ENCODE results near the gene FLT3. TPM values are rescaled to one million over a fixed set of nuclear protein-coding genes. Genes with fewer than 3 reads are reported as not detected.
"Not testable (repeated sequence)": the region's sequence is repeated elsewhere in the genome, so short reads cannot be mapped to it uniquely, and the experiment has no call there.

The FLT3 gene
- total RNA-seq, 2 donors from 2014 or later = 0.81 to 1.1 TPM

DNA sequence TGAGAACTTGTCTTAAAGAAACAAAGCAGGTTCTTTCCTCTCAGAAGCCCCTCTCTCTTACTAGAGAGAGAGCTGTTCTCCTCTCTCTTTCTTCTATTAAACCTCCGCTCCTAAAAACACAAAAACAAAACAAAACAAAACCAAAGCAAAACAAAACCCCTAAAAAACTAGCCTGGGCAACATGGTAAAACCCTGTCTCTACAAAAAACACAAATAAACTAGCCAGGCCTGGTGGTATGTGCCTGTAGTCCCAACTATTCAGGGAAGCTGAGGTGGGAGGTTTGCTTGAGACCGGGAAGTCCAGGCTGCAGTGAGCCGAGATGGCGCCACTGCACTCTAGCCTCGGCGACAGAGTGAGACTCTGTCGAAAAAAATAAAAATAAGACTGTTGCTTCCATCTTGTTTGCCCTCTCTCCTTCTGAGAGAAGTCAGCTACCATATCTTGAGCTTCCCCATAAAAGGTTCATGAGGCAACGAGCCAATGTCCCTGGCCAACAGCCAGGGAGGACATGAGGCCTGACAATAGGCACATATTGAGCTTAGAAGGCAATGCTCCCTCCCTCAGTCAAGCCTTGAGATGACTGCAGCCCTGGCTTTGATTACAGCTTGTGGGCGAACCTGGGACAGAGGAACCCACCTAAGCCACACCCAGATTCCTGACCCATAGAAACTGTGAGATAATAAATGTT, 17.5 kb upstream of the FLT3 start:
- H3K9me3 ChIP-seq = no peaks in the 10 kb centered on the region
- H3K36me3 ChIP-seq = no peaks in the 10 kb centered on the region
- no peak overlapping the region for H3K27ac ChIP-seq
- no peak for ATAC-seq (ENCODE audit: insufficient number of reproducible peaks, low FRiP score, low read depth)
- no peaks in the 10 kb centered on the region for H3K4me1 ChIP-seq (ENCODE audit: control insufficient read depth in 1 of 2, low read depth in 2 of 2)
- no peaks in the 10 kb centered on the region for H3K27me3 ChIP-seq (replicated peaks; ENCODE audit: insufficient read depth)
- TF ChIP-seq, protein P1, sequence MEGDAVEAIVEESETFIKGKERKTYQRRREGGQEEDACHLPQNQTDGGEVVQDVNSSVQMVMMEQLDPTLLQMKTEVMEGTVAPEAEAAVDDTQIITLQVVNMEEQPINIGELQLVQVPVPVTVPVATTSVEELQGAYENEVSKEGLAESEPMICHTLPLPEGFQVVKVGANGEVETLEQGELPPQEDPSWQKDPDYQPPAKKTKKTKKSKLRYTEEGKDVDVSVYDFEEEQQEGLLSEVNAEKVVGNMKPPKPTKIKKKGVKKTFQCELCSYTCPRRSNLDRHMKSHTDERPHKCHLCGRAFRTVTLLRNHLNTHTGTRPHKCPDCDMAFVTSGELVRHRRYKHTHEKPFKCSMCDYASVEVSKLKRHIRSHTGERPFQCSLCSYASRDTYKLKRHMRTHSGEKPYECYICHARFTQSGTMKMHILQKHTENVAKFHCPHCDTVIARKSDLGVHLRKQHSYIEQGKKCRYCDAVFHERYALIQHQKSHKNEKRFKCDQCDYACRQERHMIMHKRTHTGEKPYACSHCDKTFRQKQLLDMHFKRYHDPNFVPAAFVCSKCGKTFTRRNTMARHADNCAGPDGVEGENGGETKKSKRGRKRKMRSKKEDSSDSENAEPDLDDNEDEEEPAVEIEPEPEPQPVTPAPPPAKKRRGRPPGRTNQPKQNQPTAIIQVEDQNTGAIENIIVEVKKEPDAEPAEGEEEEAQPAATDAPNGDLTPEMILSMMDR (IDR thresholded peaks at IDR 0.05) = no peak
- no peak for DNase-seq (ENCODE audit: low spot score)
- no peak overlapping the region for H3K4me3 ChIP-seq

DNA sequence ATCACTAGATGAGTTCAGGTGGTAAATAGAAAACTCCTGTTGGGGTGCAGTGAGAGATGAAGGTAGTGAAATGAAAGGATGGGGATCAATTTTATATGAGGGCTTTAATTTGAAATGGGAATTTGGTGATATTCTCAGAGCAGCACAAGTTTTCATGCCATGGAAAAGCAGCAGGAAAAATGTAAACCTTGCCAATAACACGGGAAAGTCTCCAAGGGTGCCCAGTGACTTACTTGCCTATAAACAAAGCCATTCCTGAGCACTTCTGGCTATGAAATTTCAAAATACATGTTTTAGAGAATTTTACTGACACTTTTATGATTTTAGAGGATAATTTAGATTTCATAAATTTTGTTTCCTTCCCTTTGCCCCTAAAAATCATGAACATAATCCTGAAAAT, 16.4 kb upstream of the FLT3 start:
- no peaks in the 10 kb centered on the region for H3K4me1 ChIP-seq (ENCODE audit: control insufficient read depth in 1 of 2, low read depth in 2 of 2)
- H3K27me3 ChIP-seq (replicated peaks; ENCODE audit: insufficient read depth) = no peaks in the 10 kb centered on the region
- ATAC-seq (ENCODE audit: insufficient number of reproducible peaks, low FRiP score, low read depth) (no peak), DNase-seq (ENCODE audit: low spot score) (no peak)
- no peaks in the 10 kb centered on the region for H3K36me3 ChIP-seq
- no peak overlapping the region for H3K27ac ChIP-seq
- TF ChIP-seq, protein P1 (IDR thresholded peaks at IDR 0.05) = no peak
- no peaks in the 10 kb centered on the region for H3K9me3 ChIP-seq
- no peak overlapping the region for H3K4me3 ChIP-seq

DNA sequence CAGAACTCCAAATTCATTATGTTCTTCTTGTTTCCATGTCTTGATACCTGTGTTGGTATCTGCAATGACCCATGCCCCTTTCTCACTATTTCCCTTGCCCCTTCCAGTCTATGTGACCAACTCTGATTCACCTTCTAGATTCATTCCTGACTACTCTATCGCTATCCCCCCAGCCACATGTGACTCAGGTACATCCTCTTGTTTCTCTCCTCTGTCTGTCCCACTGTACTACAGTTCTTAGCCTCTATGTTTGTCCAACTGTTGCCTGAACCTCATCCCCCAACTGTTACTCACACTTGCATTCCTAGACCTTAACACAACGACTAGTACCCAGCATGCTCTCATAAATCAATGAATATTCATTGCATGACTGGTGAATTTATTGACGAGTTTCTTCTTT, 10.0 kb upstream of the FLT3 start:
- ATAC-seq (ENCODE audit: insufficient number of reproducible peaks, low FRiP score, low read depth) = no peak
- Histone ChIP-seq H3K27me3 (replicated peaks; ENCODE audit: insufficient read depth) (no peaks in the 10 kb centered on the region), H3K4me1 (ENCODE audit: control insufficient read depth in 1 of 2, low read depth in 2 of 2) (no peaks in the 10 kb centered on the region), H3K9me3 (no peaks in the 10 kb centered on the region), H3K36me3 (no peaks in the 10 kb centered on the region), H3K4me3 (no peak overlapping the region), H3K27ac (no peak overlapping the region)
- DNase-seq (ENCODE audit: low spot score) = no peak
- TF ChIP-seq, protein P1 (IDR thresholded peaks at IDR 0.05) = no peak

DNA sequence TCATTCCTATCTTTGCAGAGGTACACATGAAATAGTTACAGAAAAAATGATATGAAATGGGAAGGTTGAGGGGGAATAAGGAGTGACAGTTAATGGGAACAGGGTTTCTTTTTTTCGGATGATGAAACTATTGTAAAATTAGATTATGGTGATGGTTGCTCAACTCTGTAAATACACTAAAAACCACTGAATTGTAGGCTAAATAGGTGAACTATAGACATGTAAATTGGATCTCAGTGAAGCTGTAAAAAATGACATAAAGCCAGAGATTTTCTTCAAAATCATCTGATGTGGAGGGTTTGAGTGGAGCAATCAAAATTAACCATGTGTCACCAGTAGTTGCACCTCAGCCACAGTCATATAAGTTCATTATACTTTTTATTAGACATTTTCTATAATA, 6.6 kb upstream of the FLT3 start:
- Histone ChIP-seq H3K27me3 (replicated peaks; ENCODE audit: insufficient read depth) (no peaks in the 10 kb centered on the region), H3K4me3 (no peak overlapping the region), H3K9me3 (no peaks in the 10 kb centered on the region), H3K36me3 (no peaks in the 10 kb centered on the region), H3K4me1 (ENCODE audit: control insufficient read depth in 1 of 2, low read depth in 2 of 2) (no peaks in the 10 kb centered on the region), H3K27ac (no peak overlapping the region)
- DNase-seq (ENCODE audit: low spot score) (no peak), ATAC-seq (ENCODE audit: insufficient number of reproducible peaks, low FRiP score, low read depth) (no peak)
- TF ChIP-seq, protein P1 (IDR thresholded peaks at IDR 0.05) = no peak

DNA sequence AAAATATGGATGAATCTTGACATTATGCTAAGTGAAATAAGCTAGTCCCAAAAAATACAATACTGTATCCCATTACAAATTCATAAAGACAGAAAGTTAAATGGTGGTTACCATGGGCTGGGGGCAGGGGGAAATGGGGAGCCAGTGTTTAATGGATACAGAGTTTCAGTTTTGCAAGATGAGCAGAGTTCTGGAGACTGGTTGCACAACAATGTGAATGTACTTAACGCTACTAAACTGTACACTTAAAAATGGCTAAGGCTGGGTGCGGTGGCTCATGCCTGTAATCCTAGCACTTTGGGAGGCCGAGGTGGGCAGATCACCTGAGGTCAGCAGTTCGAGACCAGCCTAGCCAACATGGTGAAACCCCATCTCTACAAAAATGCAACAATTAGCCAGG, 1.5 kb upstream of the FLT3 start:
- DNase-seq (ENCODE audit: low spot score); H3K4me3 ChIP-seq; H3K9me3 ChIP-seq; H3K27ac ChIP-seq; H3K36me3 ChIP-seq; ATAC-seq (ENCODE audit: insufficient number of reproducible peaks, low FRiP score, low read depth): not testable (repeated sequence)
- H3K4me1 ChIP-seq (ENCODE audit: control insufficient read depth in 1 of 2, low read depth in 2 of 2) = peaks cover 5 to 17% of the 10 kb centered on the region in 2 donors
- peaks cover 18% of the 10 kb centered on the region for H3K27me3 ChIP-seq (replicated peaks; ENCODE audit: insufficient read depth)
